GM06990 (cell line): Measurements from ENCODE around the gene CD52.

Source experiments
- DNase-seq: peaks from one replicate; pipeline ENCODE4 v3.0.0-alpha.2; 2011; ENCODE audit not compliant: insufficient read length; ENCODE audit errors: extremely low read depth
- H3K27me3 ChIP-seq: replicated peaks from 2 replicates; pipeline ENCODE4 v1.6.0; 2011; ENCODE audit warnings: low read length; ENCODE audit not compliant: control insufficient read depth, insufficient read depth
- H3K36me3 ChIP-seq: 2 replicates; pipeline ENCODE4 v1.5.1; 2011; ENCODE audit warnings: low read length; ENCODE audit not compliant: control insufficient read depth, insufficient read depth
- H3K4me3 ChIP-seq: replicated peaks from 2 replicates; pipeline ENCODE4 v1.5.1; 2011; ENCODE audit warnings: low read depth, mild to moderate bottlenecking, control low read depth, low read length
- CTCF ChIP-seq: IDR thresholded peaks from 2 replicates; pipeline ENCODE4 v1.5.1; 2011; ENCODE audit warnings: low read length, control low read depth, mild to moderate bottlenecking, inconsistent platforms; ENCODE audit not compliant: insufficient read depth, poor library complexity, severe bottlenecking

CD52 gene

GRCh38 chr1:26315874-26316850, 1.6 kb upstream of the CD52 start:
- DNase-seq = no peak
- H3K4me3 ChIP-seq = no peak overlapping the region
- peaks cover 8% of the 10 kb centered on the region for H3K36me3 ChIP-seq
- H3K27me3 ChIP-seq = no peaks in the 10 kb centered on the region
- TF ChIP-seq CTCF = no peak

- Histone ChIP-seq H3K27me3 (no peaks in the 10 kb centered on the region), H3K4me3 (peak overlapping the region; percentile 76), H3K36me3 (peaks cover 14% of the 10 kb centered on the region)
- no peak for TF ChIP-seq CTCF
- DNase-seq = no peak
Measured at GRCh38 chr1:26317146-26317545, 612 bp upstream of the CD52 start.

GRCh38 chr1:26318338-26319064, 743 bp downstream of the CD52 start:
- peak overlapping the region; percentile 76 for H3K4me3 ChIP-seq
- peak; percentile 50 for DNase-seq
- TF ChIP-seq CTCF = no peak
- no peaks in the 10 kb centered on the region for H3K27me3 ChIP-seq
- peaks cover 16% of the 10 kb centered on the region for H3K36me3 ChIP-seq

- no peak for TF ChIP-seq CTCF
- H3K36me3 ChIP-seq = peaks cover 21% of the 10 kb centered on the region
- H3K4me3 ChIP-seq = no peak overlapping the region
- H3K27me3 ChIP-seq = no peaks in the 10 kb centered on the region
- no peak for DNase-seq
Measured at GRCh38 chr1:26320896-26321295, 3.1 kb downstream of the CD52 start.

- H3K27me3 ChIP-seq = no peaks in the 10 kb centered on the region
- peaks cover 21% of the 10 kb centered on the region for H3K36me3 ChIP-seq
- peak; percentile 74 for DNase-seq
- TF ChIP-seq CTCF = peak; percentile 89
- no peak overlapping the region for H3K4me3 ChIP-seq
Measured at GRCh38 chr1:26321315-26322041, 3.7 kb downstream of the CD52 start.
